OCI-LY7 (cell line): ENCODE results near the gene ATP1B4.

Source experiments
- CTCF ChIP-seq: fragments of 200-600 bp; sonication (generic); conservative IDR thresholded peaks from 2 replicates; pipeline ENCODE4 v1.5.1; 2014; ENCODE audit warnings: mild to moderate bottlenecking, antibody characterized with exemption, low read length, moderate library complexity, mixed read lengths
- EZH2phosphoT487 ChIP-seq: fragments of 200-600 bp; sonication (generic); IDR thresholded peaks from 2 replicates; pipeline ENCODE4 v1.6.1; 2018; ENCODE audit warnings: low read depth, borderline replicate concordance, mild to moderate bottlenecking, mixed run types, antibody characterized with exemption, low read length, moderate library complexity, mixed read lengths

- no peak for TF ChIP-seq CTCF
- no peak for TF ChIP-seq EZH2phosphoT487
Observed at GRCh38 chrX:120361764-120362305, at the start of gene ATP1B4.
